ENCODE measurements around the gene PCDHB16. TPM values are rescaled to one million over a fixed set of nuclear protein-coding genes. Genes with fewer than 3 reads are reported as not detected.
"Not testable (repeated sequence)": the region's sequence is repeated elsewhere in the genome, so short reads cannot be mapped to it uniquely, and the experiment has no call there.

The PCDHB16 gene
- total RNA-seq, 1 donor from 2014 or later = 1.6 TPM

- no peak for DNase-seq (ENCODE audit: low spot score)
These were observed 1.9 kb upstream of the PCDHB16 start for GRCh38 chr5:141180313-141180712.

- not testable (repeated sequence) for DNase-seq (ENCODE audit: low spot score)
These were observed 2.1 kb downstream of the PCDHB16 start for GRCh38 chr5:141184117-141184855.

- no peak for DNase-seq (ENCODE audit: low spot score)
These were observed 4.8 kb downstream of the PCDHB16 start, which contains the start of gene PCDHB9 for GRCh38 chr5:141186897-141187512. Gene PCDHB9 (plus strand): TSS chr5:141187161. CDS start chr5:141187319, 158 bp downstream.

- not testable (repeated sequence) for DNase-seq (ENCODE audit: low spot score)
These were observed 6.5 kb downstream of the PCDHB16 start for GRCh38 chr5:141188682-141189081.

GRCh38 chr5:141189131-141189530 lies 6.9 kb downstream of the PCDHB16 start:
- DNase-seq (ENCODE audit: low spot score) = not testable (repeated sequence)

GRCh38 chr5:141192110-141192725 lies 10.0 kb downstream of the PCDHB16 start, which contains the start of gene PCDHB10:
Gene PCDHB10 (plus strand): TSS chr5:141192353. CDS start chr5:141192553, 200 bp downstream.
- DNase-seq (ENCODE audit: low spot score) = no peak

- not testable (repeated sequence) for DNase-seq (ENCODE audit: low spot score)
These were observed 12.1 kb downstream of the PCDHB16 start for GRCh38 chr5:141194332-141194731.

GRCh38 chr5:141196363-141196762 lies 14.2 kb downstream of the PCDHB16 start:
- DNase-seq (ENCODE audit: low spot score) = no peak

- DNase-seq (ENCODE audit: low spot score) = no peak
These were observed 17.4 kb downstream of the PCDHB16 start, which contains the start of gene PCDHB11 for GRCh38 chr5:141199359-141200235. Gene PCDHB11 (plus strand): TSS chr5:141199627. CDS start chr5:141199775, 148 bp downstream.

GRCh38 chr5:141201126-141201525 lies 18.9 kb downstream of the PCDHB16 start:
- DNase-seq (ENCODE audit: low spot score) = not testable (repeated sequence)

- not testable (repeated sequence) for DNase-seq (ENCODE audit: low spot score)
These were observed 19.5 kb downstream of the PCDHB16 start for GRCh38 chr5:141201646-141202045.

- no peak for DNase-seq (ENCODE audit: low spot score)
These were observed 26.3 kb downstream of the PCDHB16 start, which contains the start of gene PCDHB12 for GRCh38 chr5:141208478-141208877. Gene PCDHB12 (plus strand): TSS chr5:141208719. CDS start chr5:141208908, 189 bp downstream.

- DNase-seq (ENCODE audit: low spot score) = not testable (repeated sequence)
These were observed 28.1 kb downstream of the PCDHB16 start for GRCh38 chr5:141210281-141210680.

- not testable (repeated sequence) for DNase-seq (ENCODE audit: low spot score)
These were observed 28.7 kb downstream of the PCDHB16 start for GRCh38 chr5:141210849-141211248.

GRCh38 chr5:141213656-141214339 lies 31.6 kb downstream of the PCDHB16 start, which contains the start of gene PCDHB13:
Gene PCDHB13 (plus strand): TSS chr5:141213919. CDS start chr5:141214124, 205 bp downstream.
- DNase-seq (ENCODE audit: low spot score) = not testable (repeated sequence)

GRCh38 chr5:141214583-141214982 lies 32.4 kb downstream of the PCDHB16 start:
- not testable (repeated sequence) for DNase-seq (ENCODE audit: low spot score)

- DNase-seq (ENCODE audit: low spot score) = not testable (repeated sequence)
These were observed 33.3 kb downstream of the PCDHB16 start for GRCh38 chr5:141215504-141215903.

- DNase-seq (ENCODE audit: low spot score) = not testable (repeated sequence)
These were observed 33.8 kb downstream of the PCDHB16 start for GRCh38 chr5:141216035-141216434.

- DNase-seq (ENCODE audit: low spot score) = no peak
These were observed 41.1 kb downstream of the PCDHB16 start, which contains the start of gene PCDHB14 for GRCh38 chr5:141223112-141223783. Gene PCDHB14 (plus strand): TSS chr5:141223343. CDS start chr5:141223506, 163 bp downstream.
